AG09319 (cell line): ENCODE measurements around the gene MARCHF7.

Experiments
- DNase-seq: peaks from one replicate; pipeline ENCODE4 v3.0.0-alpha.2; 2010; ENCODE audit warnings: low read depth; ENCODE audit errors: extremely low read depth
- TF ChIP-seq, protein P1 (sequence below): IDR thresholded peaks from 2 replicates; pipeline ENCODE4 v1.5.1; 2011; ENCODE audit warnings: low read depth, mild to moderate bottlenecking, inconsistent platforms, low read length, moderate library complexity

MARCHF7 gene

DNA sequence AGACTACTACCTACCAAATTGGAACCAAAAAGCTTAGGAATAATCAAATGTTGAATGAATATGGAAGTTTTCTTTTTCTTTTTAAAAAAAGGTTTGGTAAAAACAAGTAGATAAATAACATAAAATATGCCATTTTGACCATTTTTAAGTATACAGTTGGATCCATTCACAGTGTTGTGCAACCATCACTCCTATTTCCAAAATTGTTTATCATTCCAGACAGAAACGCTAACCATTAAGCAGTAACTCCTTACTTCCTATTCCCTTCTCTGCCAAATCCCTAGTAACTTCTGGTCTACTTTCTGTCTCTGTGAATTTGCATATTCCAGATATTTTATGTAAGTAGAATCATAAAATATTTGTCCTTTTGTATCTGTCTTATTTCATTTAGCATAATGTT is 45.9 kb downstream of the MARCHF7 start:
- no peak for DNase-seq
- TF ChIP-seq, protein P1, sequence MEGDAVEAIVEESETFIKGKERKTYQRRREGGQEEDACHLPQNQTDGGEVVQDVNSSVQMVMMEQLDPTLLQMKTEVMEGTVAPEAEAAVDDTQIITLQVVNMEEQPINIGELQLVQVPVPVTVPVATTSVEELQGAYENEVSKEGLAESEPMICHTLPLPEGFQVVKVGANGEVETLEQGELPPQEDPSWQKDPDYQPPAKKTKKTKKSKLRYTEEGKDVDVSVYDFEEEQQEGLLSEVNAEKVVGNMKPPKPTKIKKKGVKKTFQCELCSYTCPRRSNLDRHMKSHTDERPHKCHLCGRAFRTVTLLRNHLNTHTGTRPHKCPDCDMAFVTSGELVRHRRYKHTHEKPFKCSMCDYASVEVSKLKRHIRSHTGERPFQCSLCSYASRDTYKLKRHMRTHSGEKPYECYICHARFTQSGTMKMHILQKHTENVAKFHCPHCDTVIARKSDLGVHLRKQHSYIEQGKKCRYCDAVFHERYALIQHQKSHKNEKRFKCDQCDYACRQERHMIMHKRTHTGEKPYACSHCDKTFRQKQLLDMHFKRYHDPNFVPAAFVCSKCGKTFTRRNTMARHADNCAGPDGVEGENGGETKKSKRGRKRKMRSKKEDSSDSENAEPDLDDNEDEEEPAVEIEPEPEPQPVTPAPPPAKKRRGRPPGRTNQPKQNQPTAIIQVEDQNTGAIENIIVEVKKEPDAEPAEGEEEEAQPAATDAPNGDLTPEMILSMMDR = no peak

DNA sequence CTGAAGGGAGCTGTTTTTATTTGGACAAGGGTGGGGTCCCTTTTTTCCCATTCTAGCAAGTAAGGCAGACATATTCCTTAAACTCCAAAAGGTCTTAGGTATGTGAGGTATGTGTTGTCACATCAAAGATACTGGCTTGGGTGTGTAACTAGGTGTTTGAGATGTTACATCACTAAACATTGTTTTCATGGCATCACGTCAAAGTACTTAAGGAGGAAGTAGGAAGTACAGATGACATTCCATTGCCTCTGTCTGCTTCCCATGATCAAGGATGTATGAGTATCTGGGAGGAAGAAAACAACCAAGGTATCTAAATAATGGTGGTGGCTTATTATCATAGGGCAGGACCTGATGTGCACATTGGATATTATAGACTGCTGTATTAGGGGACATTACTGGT is 46.4 kb downstream of the MARCHF7 start:
- no peak for DNase-seq
- TF ChIP-seq, protein P1 = no peak

DNA sequence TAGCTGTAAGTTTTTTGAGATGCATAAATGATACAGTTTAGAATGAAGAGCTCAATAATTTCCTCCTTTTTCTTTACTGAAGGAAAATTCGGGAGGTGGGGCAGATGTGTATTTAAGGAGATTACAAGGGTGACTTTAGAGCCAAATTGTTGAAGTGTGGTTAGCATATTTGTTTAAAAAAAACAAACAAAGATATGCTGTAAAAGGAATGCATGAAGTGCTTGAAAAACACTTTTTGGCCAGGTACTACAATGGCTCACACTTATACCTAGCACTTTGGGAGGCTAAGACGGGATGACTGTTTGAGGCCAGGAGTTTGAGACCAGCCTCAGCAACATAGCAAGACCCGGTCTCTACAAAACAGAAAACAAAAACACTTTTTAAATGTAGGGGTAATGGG is 47.3 kb downstream of the MARCHF7 start:
- TF ChIP-seq, protein P1 = no peak

DNA sequence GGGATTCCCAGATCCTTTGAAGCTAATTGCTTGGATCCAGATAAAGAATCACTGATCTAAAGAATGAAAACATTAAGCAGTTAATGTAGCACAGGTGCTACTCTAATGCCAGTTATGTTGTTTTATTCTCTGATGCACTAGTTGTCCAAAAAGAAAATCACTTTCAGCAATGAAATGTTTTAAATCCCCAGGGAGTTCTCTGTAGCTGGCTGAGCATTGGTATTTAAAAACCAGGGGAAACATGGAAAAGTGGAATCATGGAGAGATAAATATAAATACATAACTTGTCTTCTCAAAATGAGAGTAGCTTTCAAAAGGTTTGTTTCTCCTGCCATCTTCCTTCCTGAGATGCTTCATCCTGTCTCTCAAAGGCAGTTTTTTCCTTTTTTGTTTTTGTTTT is 48.0 kb downstream of the MARCHF7 start:
- TF ChIP-seq, protein P1 = no peak

More for the DNA sequence above, 47.3 kb downstream of the MARCHF7 start:
- DNase-seq = no peak

DNA sequence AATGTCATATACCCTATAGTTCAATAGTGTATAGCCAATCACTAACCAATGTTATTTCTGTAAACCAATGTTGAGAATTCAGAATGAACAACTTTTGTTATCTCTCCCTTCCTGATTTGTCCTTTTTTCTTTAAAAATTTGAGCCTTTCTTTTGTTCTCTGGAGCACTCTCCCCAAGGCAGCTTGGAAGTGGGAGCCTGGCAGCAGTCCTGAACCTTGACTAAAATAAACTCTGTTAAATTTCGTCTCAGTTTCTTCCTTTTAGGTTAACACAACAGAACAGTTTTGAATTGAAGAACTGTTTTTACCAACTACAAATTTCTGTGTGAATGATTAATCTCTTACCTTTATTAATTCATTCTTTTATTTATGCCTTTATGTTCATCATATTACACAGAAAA is 49.8 kb downstream of the MARCHF7 start:
- TF ChIP-seq, protein P1 = no peak
- DNase-seq = no peak

More for the DNA sequence above, 48.0 kb downstream of the MARCHF7 start:
- no peak for DNase-seq
